Cortex of kidney (tissue), 1 donor: Measurements from ENCODE around the gene PMIS2.

Source experiments
- DNase-seq: peaks from one replicate; lab custom pipeline; 2025; lab: John Stamatoyannopoulos, UW

PMIS2 gene

DNA sequence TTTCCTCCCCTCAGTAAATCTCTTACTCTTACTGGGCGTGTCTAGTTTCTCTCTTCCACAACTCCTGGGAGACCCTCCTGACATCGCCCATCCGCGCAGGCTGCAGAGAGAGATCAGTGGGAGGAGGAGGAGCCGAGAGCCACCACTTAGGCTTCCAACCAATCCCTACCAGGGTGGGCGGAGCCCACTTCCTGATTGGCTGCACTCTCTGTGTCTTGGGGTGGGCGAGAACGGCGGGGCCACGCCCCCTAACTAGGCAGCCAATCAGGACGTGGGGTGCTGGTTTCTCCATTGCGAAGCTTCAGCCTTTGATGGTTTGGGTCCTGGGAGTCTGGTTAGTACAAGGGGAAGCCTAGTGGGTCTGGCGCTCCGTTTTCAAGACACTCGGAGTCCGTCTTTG, at the start of gene PMIS2:
Gene PMIS2 (plus strand): TSS at position 326 of the 400 bp plus-strand sequence. CDS start 87 bp downstream, outside the sequence.
- no peak for DNase-seq

DNA sequence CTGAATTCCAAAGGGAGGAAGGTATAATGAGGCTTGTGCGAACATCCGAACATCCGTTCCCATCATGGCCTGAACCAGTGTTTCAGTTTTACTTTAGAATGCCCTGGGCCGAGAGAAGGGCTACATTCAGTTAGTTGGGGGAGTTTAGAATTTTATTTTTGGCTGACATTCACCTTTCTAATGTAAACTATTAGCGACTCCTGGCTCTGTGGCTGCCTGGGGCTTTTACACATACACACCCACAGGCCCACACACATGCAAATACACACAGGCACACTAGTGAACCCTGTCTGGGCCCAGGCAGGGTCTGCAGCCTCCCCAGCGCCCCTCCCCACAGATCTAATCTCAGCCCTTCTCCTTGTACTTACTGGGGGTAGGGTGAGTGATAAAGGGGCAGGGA, 46.7 kb upstream of the PMIS2 start:
- no peak for DNase-seq

DNA sequence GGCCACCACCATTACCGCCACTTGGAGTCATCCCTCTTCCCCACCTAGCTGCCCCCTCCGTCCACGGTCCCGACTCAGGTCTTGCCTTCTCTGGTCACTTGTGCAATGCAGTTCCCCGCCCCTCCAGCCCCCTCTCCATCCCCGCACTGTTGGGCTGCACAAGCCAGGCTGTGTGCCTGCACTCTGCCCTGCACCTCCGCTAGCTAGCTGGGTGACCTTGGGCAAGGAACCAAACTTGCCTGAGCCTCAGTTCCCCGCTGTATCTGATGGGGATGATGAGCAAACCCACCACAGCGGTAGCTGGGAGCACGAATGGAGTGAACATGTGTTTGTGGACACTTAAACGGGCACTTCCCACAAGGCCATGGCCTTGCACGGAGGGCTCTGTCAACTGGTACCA, 46.1 kb upstream of the PMIS2 start:
- no peak for DNase-seq

DNA sequence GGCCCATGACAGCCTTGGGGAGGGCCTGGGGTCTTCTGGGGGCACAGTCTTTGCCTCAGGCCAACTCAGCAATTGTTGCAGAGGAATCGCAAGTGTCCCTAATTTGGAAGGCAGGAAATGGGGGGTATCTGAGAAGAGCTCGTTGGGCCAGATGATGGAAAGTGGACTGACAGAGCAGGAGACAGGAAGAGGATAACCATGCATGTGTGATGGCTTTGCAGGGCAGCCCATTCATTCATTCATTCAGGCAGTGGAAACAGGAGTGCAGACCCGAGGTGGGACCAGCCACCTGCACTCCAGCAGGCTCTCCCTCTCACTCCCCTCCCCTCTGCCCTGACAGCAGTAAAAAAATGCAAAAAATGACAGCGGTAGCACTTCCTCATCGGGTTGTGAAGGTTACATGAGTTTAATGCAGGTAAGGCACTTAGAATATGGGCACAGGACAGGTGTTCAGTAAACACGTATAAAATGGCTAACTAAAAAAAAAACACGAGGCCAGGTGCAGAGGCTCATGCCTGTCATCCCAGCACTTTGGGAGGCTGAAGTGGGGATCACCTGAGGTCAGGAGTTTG, 45.5 kb upstream of the PMIS2 start:
- DNase-seq: no peak

DNA sequence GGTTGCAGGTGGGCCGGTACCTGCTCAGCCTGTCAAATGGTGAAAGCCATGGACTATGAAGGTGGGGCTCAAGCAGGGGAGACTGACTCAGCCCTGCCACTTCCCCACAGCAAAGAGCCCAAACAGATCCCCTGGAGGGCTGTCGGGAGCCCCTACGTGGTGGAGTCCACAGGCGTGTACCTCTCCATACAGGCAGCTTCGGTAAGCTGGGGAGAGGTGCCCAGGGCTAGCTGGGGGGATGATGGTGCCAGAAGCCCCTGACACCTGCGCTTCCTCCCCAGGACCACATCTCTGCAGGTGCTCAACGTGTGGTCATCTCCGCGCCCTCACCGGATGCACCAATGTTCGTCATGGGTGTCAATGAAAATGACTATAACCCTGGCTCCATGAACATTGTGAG, 43.8 kb upstream of the PMIS2 start:
- no peak for DNase-seq

DNA sequence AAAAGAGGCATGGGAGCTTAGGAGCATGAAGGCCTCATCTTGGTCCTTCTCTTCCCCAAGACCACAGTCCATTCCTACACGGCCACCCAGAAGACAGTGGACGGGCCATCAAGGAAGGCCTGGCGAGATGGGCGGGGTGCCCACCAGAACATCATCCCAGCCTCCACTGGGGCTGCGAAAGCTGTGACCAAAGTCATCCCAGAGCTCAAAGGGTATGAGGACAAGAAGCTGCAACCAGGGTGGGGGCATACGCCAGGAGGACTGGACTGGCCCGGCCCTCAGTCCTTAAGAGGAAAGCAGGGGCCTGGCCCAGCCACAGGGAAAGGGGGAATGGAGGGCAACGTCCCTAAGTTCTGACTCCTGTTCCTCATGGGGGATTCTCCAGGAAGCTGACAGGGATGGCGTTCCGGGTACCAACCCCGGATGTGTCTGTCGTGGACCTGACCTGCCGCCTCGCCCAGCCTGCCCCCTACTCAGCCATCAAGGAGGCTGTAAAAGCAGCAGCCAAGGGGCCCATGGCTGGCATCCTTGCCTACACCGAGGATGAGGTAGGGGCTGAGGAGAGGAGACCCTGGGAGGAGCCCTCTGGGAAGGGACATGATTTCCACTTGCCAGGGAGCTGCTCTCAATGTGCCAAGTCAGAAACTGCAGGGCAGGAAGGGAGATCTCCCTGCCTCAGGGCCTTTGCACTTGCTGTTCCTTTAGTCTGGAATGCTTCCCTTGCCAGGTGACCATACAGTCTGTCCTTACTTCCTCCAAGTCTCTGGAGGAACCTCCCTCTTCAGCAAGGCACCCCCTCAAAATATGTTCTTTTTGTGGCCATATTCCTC, 42.5 kb upstream of the PMIS2 start:
- DNase-seq: no peak

DNA sequence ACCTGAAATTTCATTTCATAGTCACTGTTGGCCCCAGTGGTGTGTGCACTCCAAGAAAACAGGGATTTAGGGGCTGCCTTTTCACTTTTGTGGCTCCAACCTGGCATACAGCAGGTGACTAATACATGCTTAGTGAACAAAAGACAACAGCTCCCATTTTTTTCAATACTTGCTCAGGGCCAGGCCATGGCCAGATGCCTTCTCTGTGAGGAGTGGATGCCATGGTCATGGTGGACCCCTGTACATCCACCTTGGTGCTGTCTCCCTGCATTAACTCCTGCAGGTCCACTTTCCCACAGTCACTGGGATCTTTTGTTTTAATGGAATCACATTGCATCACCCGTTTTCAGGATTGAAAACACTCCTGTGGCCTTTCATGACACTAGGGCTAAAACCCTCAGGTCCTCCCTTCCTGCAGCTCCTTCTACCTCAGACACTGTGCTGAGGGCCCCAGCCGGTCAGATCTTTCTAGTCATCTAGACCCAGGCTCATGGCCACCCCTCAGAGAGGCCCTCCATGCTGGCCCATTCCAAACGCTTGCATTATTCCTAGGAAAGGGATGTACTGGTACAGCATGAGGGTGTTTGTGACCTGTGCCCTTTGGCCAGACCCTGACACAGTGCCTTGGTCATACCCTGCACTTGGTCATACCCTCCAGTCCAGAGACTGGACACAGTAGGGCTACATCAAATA, 41.7 kb upstream of the PMIS2 start:
- no peak for DNase-seq

DNA sequence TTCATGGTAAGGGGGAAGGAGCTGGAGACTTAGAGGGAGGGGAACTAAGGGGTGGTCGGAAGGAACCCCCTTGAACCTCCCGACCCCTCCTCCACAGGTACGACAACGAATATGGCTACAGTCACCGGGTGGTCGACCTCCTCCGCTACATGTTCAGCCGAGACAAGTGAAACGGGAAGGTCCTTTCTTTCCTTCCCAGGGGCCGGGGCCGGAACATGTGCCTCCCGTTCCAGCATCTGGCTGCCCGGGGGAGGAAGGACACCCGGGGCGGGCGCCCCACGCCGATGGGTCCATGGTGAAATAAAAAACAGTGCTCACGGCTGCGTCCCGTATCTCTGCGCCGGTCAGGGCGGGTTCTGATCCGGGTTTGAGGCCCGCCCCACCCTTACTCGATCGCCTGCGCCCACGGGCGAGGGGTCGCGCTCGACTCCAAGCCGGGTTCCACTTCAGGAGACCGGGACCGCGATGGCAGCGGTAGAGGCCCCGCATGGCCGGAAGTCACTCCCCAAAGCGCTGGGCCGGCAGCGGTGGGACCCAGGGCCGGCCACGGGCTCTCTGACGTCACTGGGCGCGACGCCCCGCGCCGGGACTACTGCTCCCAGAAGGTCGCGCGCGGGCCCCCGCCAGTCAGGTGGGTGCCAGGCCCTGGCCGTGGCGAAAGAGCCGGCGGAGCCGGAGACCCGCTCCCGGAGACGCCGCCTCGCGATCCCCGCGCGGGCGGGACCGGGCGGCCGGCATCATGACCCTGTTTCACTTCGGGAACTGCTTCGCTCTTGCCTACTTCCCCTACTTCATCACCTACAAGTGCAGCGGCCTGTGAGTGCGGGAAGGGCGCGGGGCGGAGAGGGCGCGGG, 40.7 kb upstream of the PMIS2 start, which contains the start of gene TMEM147:
Gene TMEM147 (plus strand): TSS at position 626 of the 854 bp plus-strand sequence. CDS start 114 bp downstream, at position 740.
- DNase-seq: no peak

DNA sequence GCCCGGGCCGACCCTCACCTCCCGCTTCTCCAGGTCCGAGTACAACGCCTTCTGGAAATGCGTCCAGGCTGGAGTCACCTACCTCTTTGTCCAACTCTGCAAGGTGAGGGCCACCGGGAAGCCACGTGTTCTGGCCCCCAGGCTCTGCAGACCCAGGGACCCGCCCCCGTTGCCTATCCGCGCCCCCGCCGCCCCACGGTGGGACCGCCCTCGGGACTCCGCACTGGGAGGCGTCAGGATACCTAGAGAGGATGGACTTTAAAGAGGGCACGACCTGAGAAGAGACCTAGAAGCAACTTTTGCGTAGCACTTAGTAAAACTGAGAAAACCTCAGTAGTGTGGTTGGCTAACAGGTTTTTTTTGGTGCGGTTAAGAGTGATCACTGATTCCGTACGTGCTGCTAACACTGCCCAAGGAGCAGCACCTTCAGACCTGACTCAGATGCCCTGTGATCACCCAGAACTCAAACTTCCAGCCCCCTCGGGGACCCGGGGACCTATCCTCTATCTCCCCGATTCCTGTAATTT, 40.1 kb upstream of the PMIS2 start:
- no peak for DNase-seq

DNA sequence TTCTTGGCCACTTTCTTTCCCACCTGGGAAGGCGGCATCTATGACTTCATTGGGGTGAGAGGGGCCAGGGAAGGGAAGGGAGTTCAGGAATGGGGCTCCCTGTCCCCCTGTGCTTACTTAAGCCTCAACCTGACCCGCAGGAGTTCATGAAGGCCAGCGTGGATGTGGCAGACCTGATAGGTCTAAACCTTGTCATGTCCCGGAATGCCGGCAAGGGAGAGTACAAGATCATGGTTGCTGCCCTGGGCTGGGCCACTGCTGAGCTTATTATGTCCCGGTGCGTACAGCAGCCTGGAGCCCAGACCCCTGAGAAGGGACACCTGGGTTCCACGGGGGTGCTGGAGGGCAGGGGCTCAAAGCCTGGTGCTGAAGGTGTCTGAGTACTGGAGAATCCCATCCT, 39.4 kb upstream of the PMIS2 start:
- no peak for DNase-seq

DNA sequence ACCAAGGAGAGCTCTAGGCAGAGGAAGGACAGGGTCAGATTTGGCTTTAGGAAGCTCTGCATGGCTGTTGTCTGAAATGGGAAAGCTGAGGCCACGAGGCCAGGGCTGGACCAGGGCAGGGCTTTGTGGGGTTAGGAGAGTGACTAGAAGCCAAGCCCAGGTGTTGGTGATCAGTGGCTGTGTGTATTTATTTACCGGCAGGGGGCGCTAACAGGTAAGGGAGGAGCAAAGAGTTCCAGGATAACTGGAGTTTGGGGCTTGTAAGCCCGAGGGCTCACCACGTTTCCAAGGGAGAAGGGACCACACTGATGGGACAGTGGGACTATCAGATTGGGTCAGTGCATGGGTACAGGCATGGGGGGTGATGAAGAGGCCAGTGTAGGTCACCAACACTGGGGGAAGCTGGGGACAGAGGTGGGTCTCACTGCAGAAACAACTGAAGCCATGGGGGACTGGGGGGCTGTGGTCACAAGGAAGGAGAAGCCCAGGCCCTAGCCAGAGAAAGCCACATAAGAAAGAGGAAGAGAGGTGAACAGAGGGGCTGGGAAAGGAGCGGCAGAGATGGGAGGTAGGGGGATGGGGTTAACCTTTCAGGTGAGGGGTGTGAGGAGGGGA, 36.7 kb upstream of the PMIS2 start:
- DNase-seq: no peak

DNA sequence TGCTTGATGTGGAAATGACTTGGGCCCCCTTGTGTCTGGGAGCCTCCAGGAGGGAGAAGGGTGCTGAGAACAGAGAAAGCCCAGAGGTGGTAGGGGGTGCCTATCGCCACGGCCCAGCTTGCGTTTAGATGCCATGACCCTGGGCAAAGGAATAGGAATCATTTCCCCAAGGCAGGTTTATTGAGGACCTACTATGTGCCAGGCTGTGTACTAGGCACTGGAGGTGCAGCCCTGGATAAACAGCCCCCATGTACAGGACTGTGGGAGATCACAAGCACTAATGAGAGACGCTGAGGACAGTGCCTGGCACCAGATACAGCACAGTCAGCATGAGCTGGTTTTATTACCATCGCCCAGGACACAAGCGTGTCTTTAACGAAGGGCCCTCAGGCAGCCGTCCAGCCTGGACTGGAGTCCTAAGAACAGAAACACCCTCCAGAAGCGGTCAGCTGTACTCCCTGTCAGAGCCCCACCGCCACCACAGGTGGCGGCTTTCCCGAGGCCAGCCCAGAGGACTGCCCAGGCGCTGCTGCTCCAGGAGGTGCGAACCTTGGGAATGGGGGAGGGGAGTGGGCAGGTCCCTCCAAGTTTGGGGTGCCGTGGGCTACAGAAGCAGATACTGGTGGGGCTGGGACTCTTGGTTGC, 36.0 kb upstream of the PMIS2 start:
- DNase-seq: no peak

DNA sequence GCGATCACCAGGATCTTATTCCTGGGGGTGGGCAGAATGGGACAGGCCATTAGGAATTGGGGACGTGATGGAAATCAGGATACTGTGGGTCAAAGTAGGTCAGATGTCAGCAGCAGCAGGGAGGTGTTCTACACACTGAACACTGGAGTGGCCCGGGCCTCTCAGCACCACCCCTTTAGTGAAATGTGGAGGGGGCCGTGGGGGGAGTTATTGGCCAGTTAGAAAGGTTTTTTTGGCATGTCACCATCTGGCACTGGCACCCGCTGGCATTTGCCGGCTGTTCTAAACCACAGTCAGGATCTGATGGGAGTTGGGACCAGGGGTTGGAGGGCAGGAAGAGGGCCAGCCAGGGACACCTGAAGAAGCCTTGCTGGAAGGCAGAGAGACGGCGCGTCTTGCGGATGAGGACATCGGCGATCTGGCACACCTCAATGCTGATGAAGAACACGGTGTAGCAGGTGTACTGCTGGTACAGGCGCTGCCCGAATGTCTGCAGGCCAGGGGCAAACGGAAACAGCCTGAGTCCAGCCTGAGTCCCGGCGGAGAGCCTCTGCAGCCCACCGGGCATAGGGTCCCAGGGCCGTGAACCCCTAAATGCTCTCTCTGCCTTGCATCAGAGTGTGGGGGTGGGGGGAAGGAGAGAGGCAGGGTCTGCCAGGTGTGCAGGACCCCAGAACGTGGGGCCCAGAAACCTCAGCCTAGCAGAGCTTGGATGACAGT, 34.7 kb upstream of the PMIS2 start:
- no peak for DNase-seq

DNA sequence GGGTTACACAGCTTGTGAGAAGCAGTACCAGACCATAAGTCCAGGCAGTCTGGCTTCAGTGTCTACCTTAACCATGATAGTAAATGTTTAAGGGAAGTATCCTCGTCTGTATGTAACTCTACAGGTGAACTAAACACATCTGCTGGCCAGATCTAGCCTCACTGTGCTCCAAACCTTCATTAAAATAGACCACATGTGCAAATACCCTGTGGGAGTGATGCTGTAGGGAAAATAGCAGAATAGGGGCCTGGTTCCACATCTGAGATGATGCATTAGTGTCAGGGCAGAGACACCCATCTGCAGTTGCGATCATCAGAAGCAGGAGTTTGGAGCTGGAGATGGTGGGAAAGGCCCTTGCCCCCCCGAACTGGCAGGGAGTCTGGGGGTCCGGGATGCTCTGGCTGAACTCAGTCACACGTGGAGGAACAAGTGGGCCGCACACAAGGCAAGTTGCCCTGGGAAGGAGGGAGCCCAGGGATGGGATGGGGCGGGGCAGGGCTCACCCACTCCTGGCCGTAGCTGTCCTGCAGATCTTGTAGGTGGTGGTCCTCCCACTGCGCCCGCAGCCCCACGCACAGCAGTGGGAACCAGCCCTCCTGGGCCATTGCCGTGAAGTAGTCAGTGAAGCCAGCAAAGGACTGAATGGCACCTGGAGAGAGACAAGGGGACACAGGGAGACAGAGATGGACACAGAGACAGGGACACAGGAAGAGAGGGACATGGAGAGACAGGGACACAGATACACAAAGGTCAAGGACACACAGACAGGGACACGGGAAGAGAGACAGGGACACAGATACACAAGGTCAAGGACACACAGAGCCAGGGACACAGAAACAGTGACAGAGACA, 33.2 kb upstream of the PMIS2 start:
- DNase-seq: no peak

DNA sequence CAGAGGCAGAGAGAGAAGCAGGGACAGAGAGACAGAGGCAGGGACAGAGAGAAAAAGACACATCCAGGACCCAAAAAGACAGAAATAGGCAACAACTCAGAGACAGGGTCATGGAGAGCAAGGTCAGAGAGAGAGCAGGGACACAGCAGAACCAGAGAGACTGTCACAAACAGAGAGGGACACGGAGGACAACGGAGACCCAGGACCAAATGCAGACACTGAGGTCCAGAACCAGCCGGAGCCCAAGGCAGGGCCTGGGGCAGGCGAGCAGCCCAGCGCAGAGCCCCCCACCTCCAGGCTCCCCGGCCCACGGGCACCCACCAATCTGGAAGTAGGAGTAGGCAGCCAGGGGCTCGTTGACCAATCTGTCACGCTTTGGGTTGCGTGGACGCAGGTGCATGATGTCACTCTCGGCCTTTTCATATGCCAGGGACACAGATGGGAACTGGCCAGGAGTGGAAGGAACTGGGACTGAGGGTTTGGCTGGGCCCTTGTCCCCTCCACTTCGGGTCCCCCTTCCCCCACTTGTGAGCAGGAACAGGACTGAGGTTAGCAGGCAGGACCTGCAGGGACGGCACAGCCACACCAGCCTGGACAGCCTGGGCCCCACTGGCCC, 32.5 kb upstream of the PMIS2 start:
- no peak for DNase-seq

DNA sequence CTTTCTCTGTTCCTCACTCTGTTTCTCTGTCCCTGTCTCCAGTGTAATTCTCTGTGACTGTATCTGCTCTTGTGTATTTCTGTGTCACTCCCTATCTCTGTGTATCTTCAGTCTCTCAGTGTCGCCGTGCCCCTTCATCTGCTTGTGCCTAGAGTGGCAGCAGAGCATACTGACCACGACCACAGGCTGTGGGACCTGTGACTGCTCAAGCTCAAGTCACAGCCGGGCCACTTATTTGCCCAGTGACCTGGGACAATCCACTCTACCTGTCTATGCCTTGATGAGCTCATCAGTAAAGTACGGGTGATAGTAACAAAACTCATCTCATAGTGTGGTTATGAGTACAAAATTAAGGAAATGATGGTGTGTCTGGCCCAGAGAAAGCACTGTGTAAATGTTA, 31.9 kb upstream of the PMIS2 start:
- no peak for DNase-seq

DNA sequence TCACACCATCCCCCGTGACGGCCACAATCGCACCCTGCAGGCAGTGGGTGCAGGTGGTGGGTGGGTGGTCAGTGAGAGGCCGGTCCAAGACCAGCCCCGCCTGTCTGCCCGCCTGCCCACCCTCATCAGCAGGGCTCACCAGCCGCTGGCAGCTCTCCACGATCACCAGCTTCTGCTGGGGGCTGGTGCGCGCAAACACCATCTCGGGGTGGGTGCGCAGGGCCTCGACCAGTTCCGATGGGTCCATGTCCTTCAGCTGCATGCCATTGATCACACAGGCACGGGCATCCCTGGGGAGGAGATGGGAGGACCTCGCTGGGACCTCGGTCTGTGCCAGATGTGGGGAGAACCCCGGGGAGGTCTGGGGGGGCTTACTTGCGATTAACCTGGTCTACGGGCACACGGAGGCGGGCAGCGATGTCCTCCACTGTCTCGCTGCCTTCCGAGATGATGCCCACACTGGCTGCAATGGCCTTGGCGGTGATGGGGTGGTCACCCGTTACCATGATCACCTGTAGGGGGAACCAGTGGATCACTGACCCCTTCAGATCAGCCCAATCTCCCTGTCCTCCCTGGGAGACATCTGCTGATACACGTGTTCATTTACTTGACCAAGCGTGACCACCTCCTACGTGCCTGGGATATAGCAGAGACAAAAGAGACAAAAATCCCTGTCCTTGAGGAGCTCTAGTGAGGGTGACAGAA, 30.5 kb upstream of the PMIS2 start:
- no peak for DNase-seq

DNA sequence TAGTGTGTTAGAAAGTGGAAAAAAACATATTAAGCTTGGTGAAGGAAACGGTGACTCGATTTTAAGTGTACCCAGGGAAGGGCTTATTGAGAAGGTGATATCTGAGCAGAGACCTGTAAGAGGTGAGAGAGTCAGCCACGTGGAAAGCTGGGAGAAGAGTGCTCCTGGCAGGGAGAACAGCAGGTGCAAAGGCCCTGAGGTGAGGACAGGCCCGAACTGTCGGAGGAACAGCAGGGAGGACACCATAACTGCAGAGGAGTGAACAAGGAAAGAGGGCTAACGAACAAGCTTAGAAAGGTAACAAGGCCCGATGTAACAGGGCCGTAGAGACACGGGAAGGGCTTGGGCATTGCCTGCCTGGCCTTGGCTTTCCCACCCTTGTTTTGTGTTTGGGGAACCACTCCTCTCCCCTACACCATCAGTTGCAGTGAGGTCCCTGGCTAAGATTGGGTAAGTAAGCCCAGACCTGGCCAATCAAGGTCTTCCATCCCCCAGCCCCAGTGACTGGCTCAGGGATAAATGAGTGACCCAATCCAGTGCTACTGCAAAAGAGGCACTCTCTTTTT, 29.9 kb upstream of the PMIS2 start:
- DNase-seq: no peak
